ENCODE data around the gene CAMK1D. TPM values are rescaled to one million over a fixed set of nuclear protein-coding genes. Genes with fewer than 3 reads are reported as not detected.
A peak's percentile ranks its signal among the peaks of the same experiment; 100 is the strongest.

Gene CAMK1D
- total RNA-seq, 1 experiment from 2014 or later = 11.0 TPM

DNA sequence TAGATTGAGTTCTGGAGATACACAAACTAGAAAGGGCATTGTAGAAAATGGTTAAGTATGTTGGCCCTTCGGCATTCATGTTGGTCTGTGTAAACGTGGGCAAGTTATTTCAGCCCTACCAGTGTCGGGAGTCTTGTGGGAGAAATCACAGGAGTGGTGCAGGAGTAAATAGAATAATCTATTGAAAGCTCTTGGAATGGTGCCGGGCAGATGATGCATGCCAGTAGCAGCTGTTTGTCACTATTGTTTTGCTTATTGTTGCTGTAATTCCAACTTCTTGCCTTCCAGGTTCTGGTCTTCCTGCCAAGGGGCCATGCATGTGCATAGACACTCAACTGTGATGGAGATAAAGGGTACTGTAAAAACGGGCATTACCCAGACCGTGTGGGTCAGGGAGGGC is 259.4 kb downstream of the CAMK1D start:
- DNase-seq (ENCODE audit: low read depth) = no peak
- in situ Hi-C loops (cut with HindIII; ENCODE audit: low pct_unique_long_range_greater_than_20kb, low sequenced_read_pairs) = no loop called here

DNA sequence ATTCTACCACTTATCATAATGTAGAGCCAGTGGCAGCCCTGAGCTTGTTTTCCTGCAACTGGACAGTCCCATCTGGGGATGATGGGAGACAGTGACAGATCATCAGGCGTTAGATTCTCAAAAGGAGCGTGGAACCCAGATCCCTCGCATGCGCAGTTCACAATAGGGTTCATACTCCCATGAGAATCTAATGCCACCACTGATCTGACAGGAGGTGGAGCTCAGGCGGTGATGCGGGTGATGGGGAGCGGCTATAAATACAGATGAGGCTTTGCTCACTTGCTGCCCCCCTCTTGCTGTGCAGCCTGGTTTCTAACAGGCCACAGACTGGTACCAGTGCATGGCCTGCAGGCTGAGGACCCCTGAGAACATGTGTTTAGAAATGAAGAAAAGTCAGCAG is 260.1 kb downstream of the CAMK1D start:
- in situ Hi-C loops (cut with HindIII; ENCODE audit: low pct_unique_long_range_greater_than_20kb, low sequenced_read_pairs) = no loop called here
- no peak for DNase-seq (ENCODE audit: low read depth)

DNA sequence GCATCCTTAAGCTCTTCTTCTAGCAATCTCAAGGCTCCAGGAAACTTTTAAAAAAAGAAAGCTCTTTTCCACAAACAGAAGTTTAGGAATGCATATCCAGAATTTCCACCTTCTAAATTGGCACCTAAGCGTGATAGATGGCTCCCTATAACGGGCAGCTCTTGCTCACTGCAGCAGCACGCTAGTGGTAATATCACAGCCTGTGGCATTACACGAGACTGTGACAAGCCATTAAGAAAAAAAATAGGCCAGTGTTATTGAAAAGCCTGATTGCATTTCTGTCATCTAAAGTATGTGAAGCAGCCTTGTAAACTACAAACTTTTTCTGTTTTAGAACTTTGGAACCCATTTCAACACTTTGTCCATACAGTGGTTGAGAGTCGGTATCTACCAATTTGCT is 263.8 kb downstream of the CAMK1D start:
- in situ Hi-C loops (cut with HindIII; ENCODE audit: low pct_unique_long_range_greater_than_20kb, low sequenced_read_pairs) = no loop called here
- DNase-seq (ENCODE audit: low read depth) = peak; percentile 63

DNA sequence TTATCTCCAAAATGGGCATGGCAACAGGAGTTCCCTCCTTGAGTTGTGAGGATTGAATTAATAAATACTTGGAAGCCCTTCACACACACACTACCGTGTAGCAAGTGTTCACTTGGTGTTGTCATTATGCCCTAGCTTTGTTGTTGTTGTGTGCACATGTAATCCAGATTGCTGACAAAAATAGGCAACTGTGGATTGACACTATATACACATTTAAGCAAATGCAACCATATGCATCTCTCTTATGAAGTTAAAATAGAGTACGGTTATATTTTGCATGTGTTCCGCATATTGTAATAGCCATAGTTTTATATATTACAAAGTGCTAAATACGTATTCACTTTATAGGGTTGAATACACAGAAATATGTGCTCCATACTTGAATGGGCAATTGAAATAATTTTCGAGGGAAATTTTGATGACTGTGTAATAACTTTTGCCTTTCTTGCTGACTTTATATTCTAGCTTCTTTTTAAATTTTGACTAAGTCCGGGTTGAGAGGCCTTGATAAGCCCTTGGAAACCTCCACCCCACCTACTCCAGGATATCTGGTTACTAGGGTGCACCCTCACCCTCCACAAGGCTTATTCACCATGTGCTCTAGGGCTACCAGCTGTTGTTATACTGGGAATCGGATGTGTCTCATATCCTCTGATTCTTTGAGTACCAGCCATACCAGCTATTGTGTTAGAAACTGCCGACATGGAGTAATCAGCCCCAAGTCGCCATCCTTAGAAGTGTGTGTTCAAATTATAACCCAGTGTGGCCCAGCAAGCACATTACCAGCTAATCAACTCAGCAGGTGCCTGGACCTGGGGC is 265.0 kb downstream of the CAMK1D start:
- in situ Hi-C loops (cut with HindIII; ENCODE audit: low pct_unique_long_range_greater_than_20kb, low sequenced_read_pairs) = no loop called here

DNA sequence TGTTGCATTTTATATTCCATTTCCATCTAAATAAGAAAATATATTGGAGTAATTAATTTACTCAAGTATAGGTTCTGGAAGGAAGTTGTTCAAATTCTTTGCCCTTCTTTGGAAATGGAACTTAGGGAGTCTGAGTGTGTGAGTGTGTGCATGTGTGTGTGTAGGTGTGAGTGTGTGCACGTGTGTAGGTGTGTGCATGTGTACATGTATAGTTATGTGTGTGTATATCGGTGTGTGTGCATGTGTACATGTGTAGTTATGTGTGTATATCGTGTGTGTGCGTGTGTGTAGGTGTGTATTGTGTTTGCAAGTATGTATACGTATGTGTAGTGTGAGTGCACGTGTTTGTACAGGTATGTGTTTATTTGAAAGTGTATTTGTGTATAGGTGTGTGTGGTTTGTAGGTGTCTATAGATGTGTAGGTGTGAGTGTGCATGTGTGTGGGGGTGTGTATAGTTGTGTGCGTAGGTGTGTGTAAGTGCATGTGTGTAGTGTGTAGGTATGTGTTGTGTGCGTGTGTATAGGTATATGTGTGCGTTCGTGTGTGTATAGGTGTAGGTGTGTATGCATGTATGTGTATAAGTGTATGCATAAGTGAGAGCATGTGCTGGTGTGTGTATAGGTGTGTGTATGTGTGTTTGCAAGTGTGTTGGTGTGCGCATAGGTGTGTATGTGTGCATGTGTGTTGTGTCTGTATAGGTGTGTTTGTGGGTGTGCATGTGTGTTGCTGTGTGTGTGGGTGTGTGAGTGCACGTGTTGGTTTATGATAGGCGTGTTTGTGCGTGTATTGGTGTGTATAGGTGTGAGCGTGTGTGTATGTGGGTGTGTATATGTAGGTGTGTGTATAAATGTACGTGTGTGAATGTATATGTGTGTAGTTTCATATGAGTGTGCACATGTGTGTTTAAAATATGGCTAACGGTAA is 266.2 kb downstream of the CAMK1D start:
- in situ Hi-C loops (cut with HindIII; ENCODE audit: low pct_unique_long_range_greater_than_20kb, low sequenced_read_pairs) = no loop called here
- no peak for DNase-seq (ENCODE audit: low read depth)

More for the DNA sequence above, 265.0 kb downstream of the CAMK1D start:
- no peak for DNase-seq (ENCODE audit: low read depth)

DNA sequence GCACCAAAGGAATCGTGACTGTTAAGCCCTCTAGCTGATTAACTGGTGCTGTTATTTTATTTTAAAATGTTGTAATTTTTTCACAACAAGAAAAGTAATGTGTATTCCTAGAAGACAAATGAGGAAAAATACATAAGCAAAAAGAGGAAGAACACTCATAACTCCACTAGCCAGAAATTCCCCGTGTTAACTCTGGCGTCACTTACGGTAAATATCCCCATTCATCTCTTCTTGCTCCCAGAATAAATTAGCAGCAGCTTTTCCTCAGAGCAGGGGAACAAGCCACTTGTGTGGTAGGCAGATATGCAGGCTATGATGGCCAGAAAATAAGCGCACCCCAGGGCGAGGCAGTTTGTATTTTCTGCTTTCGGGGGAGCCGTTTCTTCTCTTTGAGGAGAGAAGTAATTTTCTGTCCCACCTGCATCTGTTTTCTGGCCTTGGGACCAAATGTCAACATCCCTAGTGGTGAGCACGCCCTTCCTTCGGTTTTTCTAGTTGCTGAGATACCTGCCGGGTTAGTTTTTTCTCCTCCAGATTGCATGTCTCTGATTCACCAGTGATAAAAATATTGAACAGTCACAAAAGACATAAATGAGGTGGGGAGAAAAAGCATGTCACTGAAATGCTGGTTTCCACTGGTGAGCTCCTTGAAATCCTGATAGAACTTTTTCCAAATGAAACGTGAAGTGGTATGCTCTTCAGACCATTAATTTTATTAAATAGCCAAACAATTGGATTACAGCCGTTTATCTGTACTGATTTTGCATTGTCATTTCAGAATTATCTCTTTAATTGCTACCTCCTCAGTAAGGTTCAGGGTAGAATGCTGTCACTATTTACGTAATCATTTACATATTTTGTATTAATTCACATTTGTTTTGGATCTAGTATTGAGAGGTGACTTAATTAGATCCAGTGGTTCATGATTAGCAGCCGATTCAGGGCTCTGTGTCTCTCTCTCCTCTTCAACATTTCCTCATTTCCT is 268.1 kb downstream of the CAMK1D start:
- in situ Hi-C loops (cut with HindIII; ENCODE audit: low pct_unique_long_range_greater_than_20kb, low sequenced_read_pairs) = no loop called here
- DNase-seq (ENCODE audit: low read depth) = peak; percentile 60

DNA sequence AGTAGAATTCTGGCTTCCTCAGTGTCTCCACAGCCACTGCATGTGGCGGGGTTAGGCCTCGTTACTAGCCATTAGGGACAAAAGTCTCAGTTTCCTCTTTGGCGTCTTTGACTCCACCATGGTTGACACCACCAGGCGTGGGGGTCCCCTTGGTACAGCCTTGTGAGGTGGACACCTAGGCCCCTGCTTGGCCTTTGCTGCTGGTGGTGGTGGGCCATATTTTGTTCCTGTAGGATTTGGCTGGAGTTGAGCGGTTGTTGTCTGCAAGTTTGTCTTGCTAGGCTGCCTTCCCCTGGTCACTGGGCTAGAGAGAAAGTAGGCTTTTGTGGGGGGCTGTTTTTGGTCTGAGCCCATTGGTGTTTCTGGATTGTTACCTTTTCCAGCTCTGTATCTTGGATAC is 272.7 kb downstream of the CAMK1D start:
- in situ Hi-C loops (cut with HindIII; ENCODE audit: low pct_unique_long_range_greater_than_20kb, low sequenced_read_pairs) = no loop called here
- no peak for DNase-seq (ENCODE audit: low read depth)

DNA sequence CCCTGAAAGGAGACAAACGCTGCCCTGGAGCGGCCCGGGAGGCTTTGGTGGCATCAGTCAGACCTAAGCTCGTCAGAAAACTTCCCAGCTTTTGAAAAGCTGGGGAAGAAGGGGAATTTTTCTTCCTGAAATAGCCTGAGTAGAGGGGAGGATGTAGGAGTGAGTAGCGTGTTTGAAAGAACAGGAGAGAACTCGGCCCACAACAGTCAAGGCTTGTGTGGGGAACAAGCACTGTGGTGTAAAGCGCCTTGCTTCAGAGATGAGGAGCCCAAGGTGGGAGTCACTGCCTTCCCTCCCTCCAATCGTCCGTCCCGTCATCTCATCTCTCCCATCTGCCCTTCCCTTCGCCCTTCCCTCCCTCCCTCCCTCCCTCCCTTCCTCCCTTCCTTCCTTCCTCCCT is 273.3 kb downstream of the CAMK1D start:
- no peak for DNase-seq (ENCODE audit: low read depth)

DNA sequence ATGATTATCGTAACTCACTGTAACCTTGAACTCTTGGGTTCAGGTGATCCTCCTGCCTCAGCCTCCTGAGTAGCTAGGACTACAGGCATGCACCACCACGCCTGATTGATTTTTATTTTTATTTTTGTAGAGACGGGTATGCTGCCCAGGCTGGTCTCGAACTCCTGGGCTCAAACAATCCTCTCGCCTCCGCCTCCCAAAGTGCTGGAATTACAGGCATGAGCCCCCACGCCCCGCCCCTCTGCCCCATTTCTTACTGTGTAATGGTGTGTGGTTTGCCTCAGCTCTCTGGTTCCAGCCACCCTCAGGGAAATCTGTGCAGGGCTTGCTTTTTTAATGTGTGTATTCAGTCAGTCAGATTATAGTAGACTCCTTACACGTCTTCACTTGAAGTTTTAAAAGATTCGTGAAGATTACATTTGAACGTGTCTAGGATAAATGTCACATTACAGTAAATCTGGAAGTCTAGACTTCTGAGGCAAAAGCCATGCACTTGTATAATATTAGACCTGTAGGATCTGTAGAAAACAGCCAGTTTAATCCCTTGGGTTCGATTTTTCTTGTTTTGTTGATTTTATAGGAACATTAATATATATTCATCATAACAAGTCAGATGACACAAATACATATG is 276.2 kb downstream of the CAMK1D start:
- in situ Hi-C loops (cut with HindIII; ENCODE audit: low pct_unique_long_range_greater_than_20kb, low sequenced_read_pairs) = no loop called here
- no peak for DNase-seq (ENCODE audit: low read depth)

More for the DNA sequence above, 273.3 kb downstream of the CAMK1D start:
- in situ Hi-C loops (cut with HindIII; ENCODE audit: low pct_unique_long_range_greater_than_20kb, low sequenced_read_pairs) = no loop called here

DNA sequence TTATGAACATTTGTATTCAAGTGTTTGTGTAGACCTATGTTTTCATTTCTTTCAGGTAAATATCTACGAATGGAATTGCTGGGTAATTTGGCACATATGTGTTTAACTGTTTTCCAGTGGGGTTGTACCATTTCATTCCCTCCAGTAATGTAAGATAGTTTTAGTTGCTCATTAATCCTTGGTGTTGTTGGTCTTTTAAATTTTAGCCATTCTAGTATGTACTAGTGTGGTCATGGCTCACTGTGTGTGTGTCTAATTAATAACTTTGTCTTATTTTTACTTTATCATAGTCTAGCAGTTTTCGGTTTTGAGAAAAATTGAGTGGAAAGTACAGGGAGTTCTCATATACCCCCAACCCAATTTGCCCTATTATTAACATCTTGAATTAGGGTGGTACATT is 278.8 kb downstream of the CAMK1D start:
- DNase-seq (ENCODE audit: low read depth) = peak; percentile 51

DNA sequence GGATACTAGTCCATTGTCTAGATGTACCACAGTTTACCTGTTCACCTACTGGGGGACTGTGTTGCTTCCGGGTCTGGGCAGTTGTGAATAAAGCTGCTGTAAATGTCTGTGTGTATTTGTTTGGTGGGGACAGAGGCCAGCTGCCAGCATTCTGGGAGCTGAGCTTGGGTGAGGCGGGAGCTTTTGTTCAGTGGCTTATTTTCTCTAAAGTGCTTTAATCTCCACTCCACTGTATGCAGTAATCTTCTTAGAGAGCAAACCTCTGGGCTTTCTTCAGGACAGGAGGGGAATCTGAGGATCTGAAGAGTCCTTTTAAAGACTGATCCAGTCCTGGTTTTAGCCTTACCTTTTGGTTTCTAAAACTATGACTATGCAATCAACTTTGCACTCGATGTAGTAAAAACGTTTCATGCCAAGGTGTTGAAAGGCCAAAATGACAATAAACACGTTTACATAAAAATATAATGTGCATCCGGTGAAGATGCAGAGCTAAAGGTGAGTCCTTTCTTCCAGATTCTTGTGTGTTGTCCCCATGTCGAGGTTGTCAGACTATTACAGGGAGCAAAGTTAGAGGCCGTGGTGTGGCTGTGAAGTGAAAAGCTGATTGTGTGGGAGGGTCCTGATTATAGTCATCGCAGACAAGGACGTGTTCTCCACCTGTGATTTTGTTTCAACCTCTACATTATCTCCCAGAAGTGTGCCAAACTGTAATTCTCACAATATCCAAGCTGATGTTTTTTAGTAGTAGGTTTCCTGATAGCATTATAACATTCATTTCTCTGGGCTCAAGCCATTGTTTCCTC is 279.8 kb downstream of the CAMK1D start:
- in situ Hi-C loops (cut with HindIII; ENCODE audit: low pct_unique_long_range_greater_than_20kb, low sequenced_read_pairs) = no loop called here
- DNase-seq (ENCODE audit: low read depth) = peak; percentile 64

More for the DNA sequence above, 278.8 kb downstream of the CAMK1D start:
- in situ Hi-C loops (cut with HindIII; ENCODE audit: low pct_unique_long_range_greater_than_20kb, low sequenced_read_pairs) = no loop called here

DNA sequence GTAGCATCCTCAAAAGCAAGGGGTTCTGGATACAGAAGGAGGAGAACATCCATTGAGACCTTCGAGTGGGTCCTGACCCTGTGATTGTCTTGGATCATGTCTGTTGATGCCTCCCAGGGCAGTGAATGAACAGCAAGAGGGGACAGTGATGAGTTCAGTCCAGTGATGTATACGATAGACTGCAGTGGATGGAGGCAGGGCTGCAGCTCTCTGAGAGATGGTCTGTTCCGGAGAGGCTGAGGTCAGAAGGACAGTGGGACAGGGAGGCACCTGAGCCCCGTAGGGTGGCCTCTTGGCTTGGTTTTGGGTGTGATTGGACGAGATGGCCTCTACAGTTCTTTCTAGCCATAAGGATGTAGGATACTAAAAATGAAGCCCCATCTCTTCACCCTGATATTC is 280.4 kb downstream of the CAMK1D start:
- no peak for DNase-seq (ENCODE audit: low read depth)
- in situ Hi-C loops (cut with HindIII; ENCODE audit: low pct_unique_long_range_greater_than_20kb, low sequenced_read_pairs) = no loop called here

DNA sequence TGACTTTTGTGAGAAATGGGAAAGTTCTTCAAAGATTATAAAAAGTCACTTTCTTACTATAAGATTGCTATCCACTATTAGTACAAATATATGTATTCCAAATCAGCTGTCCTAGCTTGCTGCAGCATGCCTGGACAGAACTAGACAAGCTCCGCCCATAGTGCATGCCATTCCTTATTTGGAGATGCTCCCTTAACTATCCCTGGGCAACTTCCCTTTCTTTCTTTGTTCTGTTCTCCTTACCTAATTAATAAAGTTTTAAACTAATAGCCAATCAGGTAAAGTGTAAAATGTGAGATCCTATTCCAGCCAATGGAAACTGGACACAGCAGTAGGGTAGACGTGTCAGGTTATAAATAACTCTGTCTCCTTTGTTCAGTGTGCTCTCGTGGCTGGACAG is 281.9 kb downstream of the CAMK1D start:
- DNase-seq (ENCODE audit: low read depth) = peak; percentile 54
- in situ Hi-C loops (cut with HindIII; ENCODE audit: low pct_unique_long_range_greater_than_20kb, low sequenced_read_pairs) = no loop called here

DNA sequence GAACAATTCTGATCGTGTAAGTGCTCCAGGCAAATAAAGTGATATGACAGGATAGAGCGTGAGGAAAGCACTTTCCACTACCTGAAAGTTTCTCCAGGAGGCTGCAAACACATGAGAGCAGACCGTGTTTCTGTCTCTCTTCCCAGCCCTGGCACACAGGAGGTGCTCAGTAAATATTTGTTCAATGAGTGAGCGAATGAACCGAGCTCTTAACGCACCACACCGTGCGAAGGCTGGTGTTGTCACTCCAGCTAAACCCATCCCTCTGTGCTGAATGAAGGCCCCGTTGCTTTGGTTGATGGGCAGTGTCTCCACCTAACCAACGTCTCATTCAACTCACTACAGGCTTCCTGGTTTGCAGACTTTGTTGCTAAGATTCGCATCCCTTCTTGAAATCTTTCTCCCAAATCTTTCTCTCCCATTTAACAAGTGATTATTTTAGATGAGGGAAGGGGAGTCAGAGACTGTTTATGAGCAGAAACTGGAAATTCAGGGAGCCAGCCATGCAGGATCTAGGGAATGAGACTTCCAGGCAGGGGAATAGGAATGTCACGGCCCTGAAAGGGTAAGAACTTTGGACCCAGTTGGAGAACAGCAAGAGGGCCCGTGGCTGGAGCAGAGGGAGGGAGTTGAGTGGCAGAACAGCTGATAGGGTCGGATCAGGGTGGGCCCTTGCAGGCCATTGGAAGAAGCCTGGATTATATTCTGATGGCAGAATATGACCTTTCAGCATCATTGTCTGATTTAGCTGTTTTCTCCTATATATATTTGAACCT is 282.6 kb downstream of the CAMK1D start:
- peak; percentile 12 for DNase-seq (ENCODE audit: low read depth)
- in situ Hi-C loops (cut with HindIII; ENCODE audit: low pct_unique_long_range_greater_than_20kb, low sequenced_read_pairs) = no loop called here

DNA sequence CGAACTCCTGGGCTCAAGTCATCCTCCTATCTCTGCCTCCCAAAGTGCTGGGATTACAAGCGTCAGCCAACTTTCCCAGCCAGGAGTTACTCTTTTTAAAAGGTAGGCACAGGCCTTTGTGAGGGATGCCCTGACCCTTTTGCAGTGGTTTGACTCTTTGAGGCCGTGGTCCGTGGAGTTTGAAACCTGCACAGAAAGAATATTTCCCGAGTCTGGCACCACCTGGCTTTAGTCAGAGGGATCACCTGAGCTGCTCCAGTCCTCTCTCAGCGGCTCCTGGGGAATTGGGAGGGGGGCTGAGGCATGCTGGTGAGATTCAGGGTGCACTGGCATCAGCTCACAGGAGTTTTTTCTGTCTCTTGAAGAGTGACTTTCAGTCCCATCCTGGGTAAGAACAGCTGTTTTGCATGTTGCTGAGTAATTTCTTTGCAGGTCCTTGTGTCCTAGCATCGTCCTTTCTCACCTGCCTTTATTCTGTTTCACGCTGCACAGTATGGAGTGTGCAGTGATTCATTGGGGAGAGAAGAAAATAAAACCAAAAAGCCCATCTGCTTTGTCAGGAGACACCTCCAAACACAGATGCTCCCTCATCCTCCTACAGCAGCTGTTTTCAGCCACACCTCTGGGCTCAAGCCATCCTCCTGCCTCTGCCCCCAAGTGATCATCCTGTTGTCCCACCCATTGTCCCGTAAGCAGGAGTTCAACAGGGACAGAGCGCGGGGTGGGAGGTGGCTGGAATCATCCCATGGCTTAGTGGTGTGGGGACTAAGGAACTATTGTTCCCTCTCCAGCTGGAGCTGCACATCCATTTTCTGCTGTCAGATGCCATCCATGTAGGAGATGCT is 284.7 kb downstream of the CAMK1D start:
- peak; percentile 12 for DNase-seq (ENCODE audit: low read depth)
- in situ Hi-C loops (cut with HindIII; ENCODE audit: low pct_unique_long_range_greater_than_20kb, low sequenced_read_pairs) = no loop called here

DNA sequence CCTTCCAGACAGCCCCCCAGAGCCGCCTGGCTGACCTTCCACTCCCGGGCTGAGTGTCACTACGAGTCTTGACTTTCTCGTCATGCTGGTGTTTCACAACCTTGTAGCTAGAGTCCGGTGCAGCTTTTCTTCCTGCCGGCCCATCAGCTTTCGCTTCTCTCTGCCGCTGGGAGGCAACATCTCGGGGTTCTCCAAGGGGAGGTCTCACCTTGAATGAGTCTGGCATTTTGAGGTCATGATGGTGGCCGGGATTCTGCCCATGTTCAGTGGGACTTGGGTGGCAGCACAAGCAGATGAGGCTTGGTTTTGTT is 285.2 kb downstream of the CAMK1D start:
- in situ Hi-C loops (cut with HindIII; ENCODE audit: low pct_unique_long_range_greater_than_20kb, low sequenced_read_pairs) = no loop called here
- DNase-seq (ENCODE audit: low read depth) = peak; percentile 30

Data from Caki2 (cell line).